ENCODE results near the gene HNRNPC.

HNRNPC gene

DNA sequence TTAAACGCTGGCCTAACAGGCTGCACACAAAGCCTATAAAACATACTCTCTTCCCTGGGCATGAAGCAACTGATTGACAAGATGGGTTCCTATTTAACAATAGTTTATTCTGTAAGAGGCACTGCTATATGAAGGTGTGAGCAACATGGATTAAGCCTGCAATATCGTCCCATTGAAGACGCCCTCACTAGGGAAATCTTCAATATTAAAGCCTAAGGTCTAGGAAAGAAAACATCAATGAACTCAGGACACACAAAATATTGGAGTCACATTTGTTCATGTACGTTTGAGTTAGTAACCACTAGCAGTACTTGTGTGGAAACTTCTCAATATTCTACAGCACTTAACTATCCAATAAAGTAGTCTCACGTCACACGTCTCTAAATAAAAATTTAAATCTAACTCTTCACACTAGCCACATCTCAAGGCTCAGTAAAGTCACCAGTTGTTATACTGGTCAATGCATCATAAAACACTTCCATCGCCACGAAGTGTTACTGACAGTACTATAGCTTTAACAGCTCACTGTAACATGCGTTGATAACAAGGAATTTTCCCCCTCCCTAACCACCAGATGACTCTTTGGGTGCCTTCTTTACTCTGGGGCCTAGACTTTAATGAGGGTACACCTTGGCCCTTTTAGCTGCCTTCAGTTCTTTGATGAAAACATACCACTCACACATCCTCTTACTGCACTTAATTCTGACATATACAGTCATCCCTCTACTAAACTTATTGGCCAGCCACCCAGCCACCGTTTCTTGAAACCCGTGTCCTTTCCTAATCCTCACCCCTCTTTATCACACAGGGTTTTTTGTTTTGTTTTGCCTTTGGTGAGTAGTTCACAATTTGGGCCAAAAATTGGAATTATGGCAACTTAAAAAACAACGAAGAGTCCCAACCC, 63.3 kb downstream of the HNRNPC start:
- Histone ChIP-seq H3K36me3 (ENCODE audit: control insufficient read depth in 2 of 2, insufficient read depth in 2 of 2, low read length in 2 of 2) (peaks cover 31 to 37% of the 10 kb centered on the region in 2 donors), H3K4me3 (ENCODE audit: low read length in 2 of 2) (no peak overlapping the region), H3K9me3 (ENCODE audit: control insufficient read depth in 2 of 2, low read length in 2 of 2) (no peaks in the 10 kb centered on the region), H3K4me1 (ENCODE audit: control insufficient read depth in 2 of 2, insufficient read depth in 2 of 2, low read length in 2 of 2) (no peaks in the 10 kb centered on the region), H3K27me3 (ENCODE audit: control insufficient read depth in 2 of 2, insufficient read depth in 2 of 2, low read length in 2 of 2) (no peaks in the 10 kb centered on the region), H3K9ac (ENCODE audit: low read depth in 1 of 2, low read length in 2 of 2) (no peak overlapping the region), H3K27ac (ENCODE audit: low read depth in 2 of 2, low read length in 2 of 2) (no peak overlapping the region)

DNA sequence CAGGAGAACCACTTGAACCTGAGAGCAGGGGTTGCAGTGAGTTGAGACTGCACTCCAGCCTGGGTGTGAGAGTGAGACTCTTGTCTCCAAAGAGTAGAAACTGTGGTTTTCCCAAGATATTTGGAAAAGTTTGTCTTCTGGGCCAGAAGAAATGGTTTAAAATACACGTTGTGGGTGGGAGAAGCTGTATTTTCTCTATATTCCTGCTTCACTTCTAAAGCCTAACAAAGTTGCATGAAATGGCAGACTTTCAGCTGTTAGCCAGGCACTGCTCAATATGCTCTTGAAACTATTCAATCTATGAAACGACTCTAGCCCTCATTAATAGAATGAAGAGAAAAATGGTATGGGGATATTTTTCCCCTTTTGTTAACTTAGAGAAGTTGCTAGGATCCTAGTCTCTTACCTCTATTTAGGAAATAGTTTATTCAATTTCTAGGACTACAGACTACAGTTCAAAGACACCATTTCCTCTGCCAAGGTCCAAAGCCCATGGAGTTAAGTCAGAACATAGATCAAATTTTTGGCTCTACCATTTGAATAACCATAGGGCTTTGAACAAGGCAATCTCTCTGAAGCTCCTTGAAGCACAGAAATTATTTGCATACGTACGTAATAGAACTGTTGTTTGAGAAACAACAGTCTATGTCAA, 64.1 kb downstream of the HNRNPC start:
- H3K36me3 ChIP-seq (ENCODE audit: control insufficient read depth in 2 of 2, insufficient read depth in 2 of 2, low read length in 2 of 2), result peaks cover 30 to 35% of the 10 kb centered on the region in 2 donors
- H3K4me3 ChIP-seq (ENCODE audit: low read length in 2 of 2), result no peak overlapping the region
- H3K27me3 ChIP-seq (ENCODE audit: control insufficient read depth in 2 of 2, insufficient read depth in 2 of 2, low read length in 2 of 2), result no peaks in the 10 kb centered on the region

DNA sequence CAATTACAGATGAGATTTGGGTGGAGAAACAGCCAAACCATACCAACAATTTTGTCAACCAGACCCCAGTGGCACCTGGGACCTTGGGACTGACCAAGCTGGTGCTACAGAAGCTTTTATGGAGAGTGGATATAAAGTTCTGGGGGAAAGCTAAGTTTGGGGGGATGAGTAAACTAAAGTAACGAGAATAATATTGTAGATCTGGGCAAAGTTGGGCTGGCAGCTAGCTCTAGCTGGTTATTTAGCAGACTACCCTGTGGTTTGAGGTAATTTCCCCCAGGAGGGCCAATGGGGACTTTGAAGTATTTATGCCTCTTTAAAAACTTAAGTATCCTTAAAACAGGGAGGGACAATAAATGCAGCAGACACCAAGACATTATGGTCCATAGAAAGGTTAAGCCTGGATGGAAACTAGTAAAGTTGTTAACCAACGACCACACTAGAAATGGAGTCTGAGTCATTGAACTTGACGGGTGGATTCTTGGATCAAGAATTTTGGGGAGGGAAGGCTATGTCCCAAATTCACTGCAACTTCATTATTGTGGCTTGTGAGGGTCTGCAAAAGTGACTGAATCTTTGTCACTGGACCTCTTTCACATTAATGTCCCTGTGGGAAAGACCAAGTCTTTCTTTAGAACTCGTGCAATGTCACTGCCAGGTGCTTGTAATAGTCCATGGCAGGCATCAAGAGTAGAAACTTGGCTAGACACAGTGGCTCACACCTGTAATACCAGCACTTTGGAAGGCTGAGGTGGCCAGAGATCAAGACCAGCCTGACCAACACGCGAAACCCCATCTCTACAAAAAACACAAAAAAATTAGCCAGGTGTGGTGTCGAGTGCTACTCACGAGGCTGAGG, 64.8 kb downstream of the HNRNPC start:
- Histone ChIP-seq H3K4me1 (ENCODE audit: control insufficient read depth in 2 of 2, insufficient read depth in 2 of 2, low read length in 2 of 2) (no peaks in the 10 kb centered on the region), H3K27ac (ENCODE audit: low read depth in 2 of 2, low read length in 2 of 2) (no peak overlapping the region), H3K9ac (ENCODE audit: low read depth in 1 of 2, low read length in 2 of 2) (no peak overlapping the region), H3K27me3 (ENCODE audit: control insufficient read depth in 2 of 2, insufficient read depth in 2 of 2, low read length in 2 of 2) (no peaks in the 10 kb centered on the region), H3K4me3 (ENCODE audit: low read length in 2 of 2) (no peak overlapping the region), H3K36me3 (ENCODE audit: control insufficient read depth in 2 of 2, insufficient read depth in 2 of 2, low read length in 2 of 2) (peaks cover 23 to 27% of the 10 kb centered on the region in 2 donors), H3K9me3 (ENCODE audit: control insufficient read depth in 2 of 2, low read length in 2 of 2) (no peaks in the 10 kb centered on the region)

More for the DNA sequence above, 64.1 kb downstream of the HNRNPC start:
- Histone ChIP-seq H3K27ac (ENCODE audit: low read depth in 2 of 2, low read length in 2 of 2) (no peak overlapping the region), H3K4me1 (ENCODE audit: control insufficient read depth in 2 of 2, insufficient read depth in 2 of 2, low read length in 2 of 2) (no peaks in the 10 kb centered on the region), H3K9me3 (ENCODE audit: control insufficient read depth in 2 of 2, low read length in 2 of 2) (no peaks in the 10 kb centered on the region), H3K9ac (ENCODE audit: low read depth in 1 of 2, low read length in 2 of 2) (no peak overlapping the region)

DNA sequence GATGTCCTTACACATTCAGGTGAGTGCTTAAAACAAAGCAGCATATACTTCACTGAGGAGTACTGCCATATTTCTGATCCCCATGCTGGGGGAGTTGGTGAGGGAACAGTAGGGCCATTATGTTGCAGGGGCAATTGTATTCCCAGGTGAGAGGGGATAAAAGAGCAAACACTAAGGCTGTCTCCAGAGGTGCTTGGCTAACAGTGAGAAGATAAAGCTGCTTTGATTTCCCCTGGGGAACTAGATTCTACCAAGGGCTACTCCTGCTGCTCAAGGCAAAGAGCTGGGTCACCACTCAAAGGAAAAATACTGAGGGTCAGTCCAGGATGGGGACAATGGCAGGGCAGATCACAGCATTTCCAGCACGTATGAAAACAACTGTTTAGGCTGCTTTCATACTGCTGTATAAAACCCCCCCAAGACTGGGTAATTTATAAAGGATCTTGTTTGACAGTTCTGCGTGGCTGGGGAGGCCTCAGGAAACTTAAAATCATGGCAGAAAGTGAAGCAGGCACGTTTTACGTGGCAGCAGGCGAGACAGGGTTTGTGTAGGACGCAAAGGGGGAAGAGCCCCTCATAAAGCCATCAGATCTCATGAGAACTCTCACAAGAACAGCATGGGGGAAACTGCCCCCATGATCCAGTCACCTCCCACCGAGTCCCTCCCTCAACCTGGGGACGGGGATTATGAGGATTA, 65.6 kb downstream of the HNRNPC start:
- H3K27ac ChIP-seq (ENCODE audit: low read depth in 2 of 2, low read length in 2 of 2), result no peak overlapping the region
- H3K9me3 ChIP-seq (ENCODE audit: control insufficient read depth in 2 of 2, low read length in 2 of 2), result no peaks in the 10 kb centered on the region
- H3K4me3 ChIP-seq (ENCODE audit: low read length in 2 of 2), result no peak overlapping the region
- peaks cover 16 to 20% of the 10 kb centered on the region in 2 donors for H3K36me3 ChIP-seq (ENCODE audit: control insufficient read depth in 2 of 2, insufficient read depth in 2 of 2, low read length in 2 of 2)
- H3K9ac ChIP-seq (ENCODE audit: low read depth in 1 of 2, low read length in 2 of 2), result no peak overlapping the region
- no peaks in the 10 kb centered on the region for H3K4me1 ChIP-seq (ENCODE audit: control insufficient read depth in 2 of 2, insufficient read depth in 2 of 2, low read length in 2 of 2)
- H3K27me3 ChIP-seq (ENCODE audit: control insufficient read depth in 2 of 2, insufficient read depth in 2 of 2, low read length in 2 of 2), result no peaks in the 10 kb centered on the region

DNA sequence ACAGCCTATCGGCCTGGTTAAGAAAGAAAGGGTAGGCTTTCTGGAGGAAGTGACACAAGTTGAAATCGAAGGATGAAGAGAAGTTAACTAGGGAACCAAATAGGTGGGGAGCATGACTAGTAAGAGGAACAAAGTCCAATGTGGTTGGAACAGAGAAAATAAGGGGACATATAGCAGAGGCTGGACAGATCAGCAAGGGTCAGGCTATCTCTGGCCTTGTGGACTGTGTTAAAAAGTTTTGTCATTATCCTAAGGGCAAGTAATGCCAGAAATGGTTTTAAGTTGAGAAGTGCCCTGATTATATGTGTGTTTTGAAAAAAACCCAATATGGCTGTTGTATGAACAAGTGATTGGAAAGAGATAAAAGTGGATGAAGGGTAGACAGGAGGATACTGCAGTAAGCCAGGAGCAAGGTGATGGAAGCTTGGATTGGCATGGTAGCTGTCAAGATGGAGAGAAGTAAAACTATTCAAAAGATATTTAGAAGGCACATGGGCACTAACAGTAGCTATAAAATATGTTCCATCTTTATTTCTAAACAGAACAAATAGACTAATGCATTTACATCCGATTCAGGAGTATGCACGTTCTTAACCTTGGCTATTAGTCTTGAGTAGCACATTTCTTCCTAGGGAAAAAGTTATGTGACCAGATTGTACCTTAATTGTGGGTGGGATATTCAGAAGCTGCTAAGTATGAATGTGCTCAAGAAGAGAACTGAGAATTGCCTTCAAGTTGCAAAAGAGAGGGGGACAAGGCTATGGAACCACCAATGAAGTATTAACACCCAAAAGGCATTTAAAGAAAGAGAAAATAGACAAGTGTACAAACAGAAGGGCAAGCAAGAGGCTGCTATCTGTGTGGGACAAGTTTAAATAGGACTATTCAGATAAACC, 66.5 kb downstream of the HNRNPC start:
- peaks cover 10 to 11% of the 10 kb centered on the region in 2 donors for H3K36me3 ChIP-seq (ENCODE audit: control insufficient read depth in 2 of 2, insufficient read depth in 2 of 2, low read length in 2 of 2)
- H3K9ac ChIP-seq (ENCODE audit: low read depth in 1 of 2, low read length in 2 of 2), result no peak overlapping the region
- no peaks in the 10 kb centered on the region for H3K9me3 ChIP-seq (ENCODE audit: control insufficient read depth in 2 of 2, low read length in 2 of 2)
- H3K27me3 ChIP-seq (ENCODE audit: control insufficient read depth in 2 of 2, insufficient read depth in 2 of 2, low read length in 2 of 2), result no peaks in the 10 kb centered on the region
- H3K27ac ChIP-seq (ENCODE audit: low read depth in 2 of 2, low read length in 2 of 2), result no peak overlapping the region
- no peak overlapping the region for H3K4me3 ChIP-seq (ENCODE audit: low read length in 2 of 2)
- H3K4me1 ChIP-seq (ENCODE audit: control insufficient read depth in 2 of 2, insufficient read depth in 2 of 2, low read length in 2 of 2), result no peaks in the 10 kb centered on the region

DNA sequence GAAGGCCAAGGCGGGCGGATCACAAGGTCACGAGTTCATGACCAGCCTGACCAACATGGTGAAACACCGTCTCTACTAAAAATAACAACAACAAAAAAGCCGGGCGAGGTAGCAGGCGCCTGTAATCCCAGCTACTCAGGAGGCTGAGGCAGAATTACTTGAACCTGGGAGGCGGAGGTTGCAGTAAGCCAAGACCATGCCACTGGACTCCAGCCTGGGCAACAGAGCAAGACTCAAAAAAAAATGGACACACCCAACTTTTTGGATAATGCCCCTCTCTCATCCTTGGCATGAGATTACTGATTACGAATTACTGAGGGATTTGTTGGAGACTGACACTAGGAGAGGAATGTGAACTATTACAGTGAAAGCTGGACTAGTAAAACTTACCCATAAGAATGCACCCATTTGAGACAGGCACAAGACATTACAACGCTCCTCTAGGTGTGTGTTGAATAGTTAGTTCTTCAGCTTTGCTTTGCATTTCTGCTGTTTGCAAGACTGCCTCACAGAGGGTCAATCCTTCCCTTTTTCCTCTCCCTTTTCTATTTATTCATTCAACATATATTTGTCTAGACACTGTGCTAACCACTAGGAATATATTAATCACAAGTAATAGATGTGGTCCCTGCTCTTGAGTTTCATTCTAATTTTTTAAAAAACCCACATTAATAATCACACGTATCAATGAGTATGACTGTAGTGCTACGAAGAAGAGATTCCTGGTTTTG, 67.3 kb downstream of the HNRNPC start:
- no peak overlapping the region for H3K27ac ChIP-seq (ENCODE audit: low read depth in 2 of 2, low read length in 2 of 2)
- no peaks in the 10 kb centered on the region for H3K4me1 ChIP-seq (ENCODE audit: control insufficient read depth in 2 of 2, insufficient read depth in 2 of 2, low read length in 2 of 2)
- no peak overlapping the region for H3K4me3 ChIP-seq (ENCODE audit: low read length in 2 of 2)
- no peaks in the 10 kb centered on the region for H3K9me3 ChIP-seq (ENCODE audit: control insufficient read depth in 2 of 2, low read length in 2 of 2)
- H3K36me3 ChIP-seq (ENCODE audit: control insufficient read depth in 2 of 2, insufficient read depth in 2 of 2, low read length in 2 of 2), result peaks cover 3 to 5% of the 10 kb centered on the region in 2 donors
- H3K9ac ChIP-seq (ENCODE audit: low read depth in 1 of 2, low read length in 2 of 2), result no peak overlapping the region
- H3K27me3 ChIP-seq (ENCODE audit: control insufficient read depth in 2 of 2, insufficient read depth in 2 of 2, low read length in 2 of 2), result no peaks in the 10 kb centered on the region

DNA sequence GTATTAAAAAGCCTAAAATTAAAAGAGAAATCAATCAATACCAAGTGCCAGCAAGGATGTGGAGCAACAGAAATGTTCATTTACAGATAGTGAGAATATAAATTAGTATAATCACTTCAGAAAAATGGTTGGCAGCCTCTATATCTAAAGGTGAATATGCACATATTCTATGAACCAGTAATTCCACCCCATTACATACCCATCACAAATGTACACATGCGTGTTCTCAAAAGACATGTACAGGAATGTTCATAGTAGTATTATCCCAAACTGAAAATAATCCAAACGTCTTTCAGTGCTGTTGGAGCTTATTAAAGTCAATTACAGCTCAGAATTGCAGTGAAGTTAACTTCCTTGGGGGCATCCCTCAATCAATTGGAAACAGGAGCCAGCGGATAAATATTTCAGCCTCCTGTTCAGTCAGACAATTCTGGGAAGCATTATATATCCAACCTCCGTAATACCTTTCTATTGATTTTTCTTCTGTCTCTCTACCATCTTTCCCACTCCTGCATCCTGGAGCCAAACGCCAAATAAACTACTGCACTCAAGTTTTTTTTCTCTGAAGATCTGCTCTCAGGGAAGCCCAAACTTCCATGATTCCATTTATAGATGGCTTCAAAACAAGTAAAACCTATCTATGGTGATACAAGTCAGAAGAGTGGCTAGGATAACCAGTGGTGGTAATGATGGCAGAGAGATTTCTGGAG, 68.3 kb downstream of the HNRNPC start:
- Histone ChIP-seq H3K27me3 (ENCODE audit: control insufficient read depth in 2 of 2, insufficient read depth in 2 of 2, low read length in 2 of 2) (no peaks in the 10 kb centered on the region), H3K9me3 (ENCODE audit: control insufficient read depth in 2 of 2, low read length in 2 of 2) (no peaks in the 10 kb centered on the region), H3K4me3 (ENCODE audit: low read length in 2 of 2) (no peak overlapping the region), H3K4me1 (ENCODE audit: control insufficient read depth in 2 of 2, insufficient read depth in 2 of 2, low read length in 2 of 2) (no peaks in the 10 kb centered on the region), H3K36me3 (ENCODE audit: control insufficient read depth in 2 of 2, insufficient read depth in 2 of 2, low read length in 2 of 2) (peaks cover 0 to 5% of the 10 kb centered on the region in 2 donors), H3K9ac (ENCODE audit: low read depth in 1 of 2, low read length in 2 of 2) (no peak overlapping the region), H3K27ac (ENCODE audit: low read depth in 2 of 2, low read length in 2 of 2) (no peak overlapping the region)
